Forelimb muscle (tissue), 1 donor: ENCODE data around the gene ZDHHC20. TPM values are rescaled to one million over a fixed set of nuclear protein-coding genes. Genes with fewer than 3 reads are reported as not detected.

Source experiments
- DNase-seq: peaks from one replicate; pipeline ENCODE4 v3.0.0-alpha.2; 2013; ENCODE audit warnings: low read depth
- polyA plus RNA-seq: library from polyadenylated mRNA; unstranded; fragments of 120-200 nt; gene quantifications from one replicate; pipeline ENCODE4 v1.2.1, GENCODE V29; 2013; ENCODE audit not compliant: insufficient read length

Gene ZDHHC20
- polyA plus RNA-seq, 1 donor, result 37.3 TPM

GRCh38 chr13:21361706-21362105 is 97.4 kb downstream of the ZDHHC20 start:
- DNase-seq, result no peak

- DNase-seq, result no peak
Measured at GRCh38 chr13:21361123-21361522, 98.0 kb downstream of the ZDHHC20 start.

- no peak for DNase-seq
Measured at GRCh38 chr13:21360463-21360862, 98.6 kb downstream of the ZDHHC20 start.

- DNase-seq, result no peak
Measured at GRCh38 chr13:21359855-21360254, 99.2 kb downstream of the ZDHHC20 start.

GRCh38 chr13:21355304-21355703 is 103.8 kb downstream of the ZDHHC20 start:
- no peak for DNase-seq

- no peak for DNase-seq
Measured at GRCh38 chr13:21354721-21355120, 104.4 kb downstream of the ZDHHC20 start.

GRCh38 chr13:21348488-21349120 is 110.5 kb downstream of the ZDHHC20 start:
- no peak for DNase-seq

- no peak for DNase-seq
Measured at GRCh38 chr13:21347753-21348318, 111.3 kb downstream of the ZDHHC20 start.

GRCh38 chr13:21344662-21345176 is 114.4 kb downstream of the ZDHHC20 start:
- no peak for DNase-seq

GRCh38 chr13:21343659-21344058 is 115.4 kb downstream of the ZDHHC20 start:
- DNase-seq, result no peak

GRCh38 chr13:21342699-21343442 is 116.2 kb downstream of the ZDHHC20 start:
- DNase-seq, result no peak

- DNase-seq, result no peak
Measured at GRCh38 chr13:21341637-21342422, 117.3 kb downstream of the ZDHHC20 start.

- no peak for DNase-seq
Measured at GRCh38 chr13:21338639-21339278, 120.3 kb downstream of the ZDHHC20 start.

GRCh38 chr13:21338156-21338555 is 120.9 kb downstream of the ZDHHC20 start:
- DNase-seq, result no peak

- DNase-seq, result no peak
Measured at GRCh38 chr13:21336609-21337349, 122.3 kb downstream of the ZDHHC20 start.

- DNase-seq, result no peak
Measured at GRCh38 chr13:21333186-21333585, 125.9 kb downstream of the ZDHHC20 start.

- DNase-seq, result no peak
Measured at GRCh38 chr13:21330126-21330861, 128.8 kb downstream of the ZDHHC20 start.

GRCh38 chr13:21328836-21329477 is 130.1 kb downstream of the ZDHHC20 start:
- DNase-seq, result no peak

- DNase-seq, result no peak
Measured at GRCh38 chr13:21328201-21328600, 130.9 kb downstream of the ZDHHC20 start.
